Psoas muscle (tissue), 8 donors: ENCODE measurements around the gene MLIP. TPM values are rescaled to one million over a fixed set of nuclear protein-coding genes. Genes with fewer than 3 reads are reported as not detected.
A peak's percentile ranks its signal among the peaks of the same experiment; 100 is the strongest.

ENCODE experiments used
- ATAC-seq, 4 donors: fragments of 200-7000 bp; cut with Tn5 transposase; one replicate each; pipeline ENCODE4 v1.9.1; 2020; ENCODE audit warnings: moderate library complexity in 3 of 4, mild to moderate bottlenecking in 2 of 4
- DNase-seq, 2 donors: peaks; one replicate each; pipeline ENCODE4 v3.0.0-alpha.2; 2020
- H3K27ac ChIP-seq: fragments of 200-600 bp; one replicate; pipeline ENCODE4 v1.8.0; 2022
- H3K27me3 ChIP-seq, 3 donors: fragments of 200-600 bp in 1 of 3; one replicate each; pipeline versions ENCODE4 v1.6.1 to v1.8.0; 2013 to 2022; ENCODE audit warnings: low read length in 2 of 3, mild to moderate bottlenecking in 2 of 3, moderate library complexity in 1 of 3; ENCODE audit not compliant: insufficient read depth in 3 of 3
- H3K36me3 ChIP-seq, 2 donors: fragments of 200-600 bp in 1 of 2; one replicate each; pipeline versions ENCODE4 v1.6.1 to v1.8.0; 2013 to 2022; ENCODE audit warnings: low read depth in 1 of 2, mild to moderate bottlenecking in 1 of 2, moderate library complexity in 1 of 2; ENCODE audit not compliant: insufficient read depth in 1 of 2
- H3K4me1 ChIP-seq: fragments of 200-600 bp; one replicate; pipeline ENCODE4 v1.8.0; 2022
- H3K4me3 ChIP-seq: fragments of 200-600 bp; one replicate; pipeline ENCODE4 v1.8.0; 2022; ENCODE audit warnings: mild to moderate bottlenecking
- H3K9me3 ChIP-seq: fragments of 200-600 bp; one replicate; pipeline ENCODE4 v1.8.0; 2022
- CTCF ChIP-seq: fragments of 200-600 bp; IDR thresholded peaks from one replicate; pipeline ENCODE4 v1.8.0; 2022; ENCODE audit warnings: antibody characterized with exemption
- WGBS, 3 donors: extraction: QIAGEN DNeasy Blood & Tissue Kit; methylation state at CpG; one replicate each; pipeline versions ENCODE4 v1.1.6 to v1.1.7; 2013; 5-methylcytosine and 5-hydroxymethylcytosine counted together
- intact Hi-C, 2 donors: fragments of 100-400 bp; cut with DNase I; formaldehyde crosslinking; loops; one replicate each; pipeline versions ENCODE4 v1.11.0 to v1.14.2; 2022
- polyA plus RNA-seq, 3 donors: library from polyadenylated mRNA; stranded (reverse); fragments of 200-250 nt; gene quantifications; one replicate each; pipeline ENCODE4 v1.2.3, GENCODE V29; 2013
- total RNA-seq, 4 donors: library from RNA; stranded (reverse); fragmentation: NEBNext Ultra II Directional in 2 of 4; extraction: Animal tissue kit (Norgen Biotek cat#: 25700) in 2 of 4; gene quantifications; one replicate each; pipeline versions ENCODE4 v1.2.1 to v1.2.4, GENCODE V29; 2021 to 2023
- donor health status: healthy with polysubstance abuse.
- donor health status: DM: no; HTN: no; CAD: no; lungs with moderate emphysema.
- donor health status: Bipolar disorder and iron deficiency.
- donor health status: healthy.
- donor health status: DM: yes; HTN: yes; CAD: no.
- donor health status: DM: no; HTN: no; CAD: no.
- donor health status: DM: no; HTN: no; CAD: no.
- donor health status: DM: yes; HTN: yes; CAD: no.

Gene MLIP
- total and polyA plus RNA-seq, 7 donors, result 51.5 to 365 (median 163) TPM

GRCh38 chr6:54112151-54112650 is 958 bp downstream of the MLIP start:
- Histone ChIP-seq H3K27me3 (no peaks in the 10 kb centered on the region), H3K4me3 (no peak overlapping the region), H3K36me3 (peaks cover 0 to 3% of the 10 kb centered on the region in 2 donors), H3K9me3 (no peaks in the 10 kb centered on the region), H3K4me1 (peaks cover 67% of the 10 kb centered on the region), H3K27ac (no peak overlapping the region)
- no peak for DNase-seq
- ATAC-seq, result no peak
- intact Hi-C loops, result no loop called here
- no peak for TF ChIP-seq CTCF
- WGBS, 3 donors, result 80 to 85% (median 84%) methylated on average over 1 of the region's 1 CpG

- no peak overlapping the region for H3K4me3 ChIP-seq
- intact Hi-C loops, result no loop called here
- 85 to 100% (median 100%) methylated on average over 1 of the region's 1 CpG for WGBS, 3 donors
- no peaks in the 10 kb centered on the region for H3K9me3 ChIP-seq
- ATAC-seq (no peak), DNase-seq (no peak)
- no peak overlapping the region for H3K27ac ChIP-seq
- H3K4me1 ChIP-seq, result peaks cover 54% of the 10 kb centered on the region
- H3K36me3 ChIP-seq, result peaks cover 0 to 3% of the 10 kb centered on the region in 2 donors
- TF ChIP-seq CTCF, result no peak
- no peaks in the 10 kb centered on the region for H3K27me3 ChIP-seq
These were observed 3.7 kb downstream of the MLIP start for GRCh38 chr6:54114991-54115390.

GRCh38 chr6:54115966-54116365 is 4.7 kb downstream of the MLIP start:
- Histone ChIP-seq H3K4me3 (no peak overlapping the region), H3K36me3 (peaks cover 1 to 3% of the 10 kb centered on the region in 2 donors), H3K4me1 (peaks cover 51% of the 10 kb centered on the region), H3K27me3 (no peaks in the 10 kb centered on the region), H3K27ac (peak overlapping the region; percentile 11), H3K9me3 (no peaks in the 10 kb centered on the region)
- ATAC-seq (peak; percentile 32 to 59 (median 42)), DNase-seq (no peak)
- intact Hi-C loops, result no loop called here
- no peak for TF ChIP-seq CTCF
- 21 to 38% (median 33%) methylated on average over 1 of the region's 1 CpG for whole genome bisulfite sequencing, 3 donors

- DNase-seq (no peak), ATAC-seq (peak in 2 of 4 donors; percentile 64)
- Histone ChIP-seq H3K27me3 (no peaks in the 10 kb centered on the region), H3K4me3 (no peak overlapping the region), H3K36me3 (peaks cover 2 to 9% of the 10 kb centered on the region in 2 donors), H3K9me3 (no peaks in the 10 kb centered on the region), H3K27ac (no peak overlapping the region), H3K4me1 (peaks cover 31% of the 10 kb centered on the region)
- TF ChIP-seq CTCF, result no peak
- intact Hi-C loops, result no loop called here
- WGBS, 3 donors, result 58 to 78% (median 60%) methylated on average over 2 of the region's 2 CpGs
These were observed 6.9 kb downstream of the MLIP start for GRCh38 chr6:54118117-54118516.

GRCh38 chr6:54125493-54125892 is 14.2 kb downstream of the MLIP start:
- intact Hi-C loops, result no loop called here
- Histone ChIP-seq H3K4me3 (no peak overlapping the region), H3K4me1 (peaks cover 53% of the 10 kb centered on the region), H3K27me3 (no peaks in the 10 kb centered on the region), H3K36me3 (peaks cover 2 to 51% of the 10 kb centered on the region in 2 donors), H3K9me3 (no peaks in the 10 kb centered on the region), H3K27ac (no peak overlapping the region)
- DNase-seq (no peak), ATAC-seq (no peak)
- TF ChIP-seq CTCF, result no peak
- WGBS, 3 donors, result 69 to 88% (median 71%) methylated on average over 5 of the region's 5 CpGs
